Suprapubic skin (tissue), 4 donors: ENCODE results near the gene FYTTD1. TPM values are rescaled to one million over a fixed set of nuclear protein-coding genes. Genes with fewer than 3 reads are reported as not detected.

Experiments
- DNase-seq, 2 donors: peaks; one replicate each; pipeline ENCODE4 v3.0.0-alpha.2; 2019; ENCODE audit warnings: low spot score in 2 of 2
- H3K27ac ChIP-seq: fragments of 200-600 bp; sonication (generic); one replicate; pipeline ENCODE4 v1.5.1; 2019
- H3K27me3 ChIP-seq: fragments of 200-600 bp; sonication (generic); one replicate; pipeline ENCODE4 v1.5.1; 2019
- H3K36me3 ChIP-seq: fragments of 200-600 bp; sonication (generic); one replicate; pipeline ENCODE4 v1.5.1; 2019
- H3K4me1 ChIP-seq: fragments of 200-600 bp; sonication (generic); one replicate; pipeline ENCODE4 v1.5.1; 2019
- H3K4me3 ChIP-seq: fragments of 200-600 bp; sonication (generic); one replicate; pipeline ENCODE4 v1.5.1; 2019; ENCODE audit warnings: mild to moderate bottlenecking
- H3K9me3 ChIP-seq: fragments of 200-600 bp; sonication (generic); one replicate; pipeline ENCODE4 v1.5.1; 2019
- EP300 ChIP-seq: sonication (generic); formaldehyde crosslinking; IDR thresholded peaks from one replicate; pipeline ENCODE4 v1.6.1; 2017; ENCODE audit warnings: antibody characterized with exemption
- POLR2A ChIP-seq, 2 donors: fragments of 450-650 bp; IDR thresholded peaks; one replicate each; pipeline ENCODE4 v1.6.1; 2017; ENCODE audit warnings: antibody characterized with exemption in 2 of 2, mild to moderate bottlenecking in 2 of 2, moderate library complexity in 2 of 2
- POLR2AphosphoS5 ChIP-seq, 3 donors: sonication (generic); formaldehyde crosslinking; IDR thresholded peaks; one replicate each; pipeline ENCODE4 v1.6.1; 2017; ENCODE audit warnings: antibody characterized with exemption in 3 of 3
- WGBS: methylation state at CpG from one replicate; pipeline ENCODE4 v1.1.5; 2018; 5-methylcytosine and 5-hydroxymethylcytosine counted together
- total RNA-seq, 4 donors: library from RNA; depleted of rRNA; stranded (reverse); fragments of >200 nt; gene quantifications; one replicate each; pipeline ENCODE4 v1.1.0, GENCODE V29; 2016
- TF ChIP-seq, protein P1 (sequence below), 2 donors: fragments of 200-600 bp in 1 of 2; fragments of 450-650 bp in 1 of 2; sonication (generic) in 1 of 2; IDR thresholded peaks; one replicate each; pipeline ENCODE4 v1.5.1; 2016 to 2019; ENCODE audit warnings: antibody characterized with exemption in 2 of 2, mild to moderate bottlenecking in 1 of 2, moderate library complexity in 1 of 2

The FYTTD1 gene
- total RNA-seq, 4 donors from 2014 or later = 46.6 to 53.3 (median 49.9) TPM

DNA sequence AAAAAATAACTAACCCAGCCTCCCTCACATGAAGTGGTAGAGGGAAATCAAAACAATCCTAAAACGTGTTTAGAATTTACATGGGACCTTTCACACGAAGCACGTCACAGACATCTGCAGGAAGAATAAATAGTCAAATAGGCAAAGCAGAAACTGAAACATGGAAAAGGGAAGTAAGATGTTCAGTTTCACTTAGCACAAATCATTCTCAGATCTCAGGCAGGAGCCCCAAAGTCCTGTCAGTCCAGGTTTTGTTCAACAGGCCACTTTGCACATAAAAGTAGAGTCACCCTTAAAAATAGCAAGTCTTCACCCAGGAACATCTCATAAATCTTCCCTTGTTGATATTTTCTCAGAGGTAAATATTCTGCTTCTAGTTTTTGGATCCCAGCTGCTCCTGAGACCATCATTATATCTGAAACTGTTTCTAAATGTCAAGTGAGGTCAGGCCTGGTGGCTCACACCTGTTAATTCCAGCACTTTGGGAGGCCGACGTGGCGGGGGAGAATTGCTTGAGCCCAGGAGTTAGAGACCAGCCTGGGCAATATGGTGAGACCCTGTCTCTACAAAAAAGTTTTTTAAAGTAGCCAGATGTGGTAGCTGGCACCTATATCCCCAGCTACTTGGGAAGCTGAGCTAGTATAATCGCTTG lies 14.9 kb upstream of the FYTTD1 start:
- Histone ChIP-seq H3K27ac (no peak overlapping the region), H3K4me1 (peaks cover 21% of the 10 kb centered on the region), H3K9me3 (no peaks in the 10 kb centered on the region), H3K27me3 (no peaks in the 10 kb centered on the region), H3K36me3 (no peaks in the 10 kb centered on the region), H3K4me3 (no peak overlapping the region)
- DNase-seq = no peak
- 85% methylated on average over 7 of the region's 7 CpGs for WGBS
- TF ChIP-seq, protein P1, sequence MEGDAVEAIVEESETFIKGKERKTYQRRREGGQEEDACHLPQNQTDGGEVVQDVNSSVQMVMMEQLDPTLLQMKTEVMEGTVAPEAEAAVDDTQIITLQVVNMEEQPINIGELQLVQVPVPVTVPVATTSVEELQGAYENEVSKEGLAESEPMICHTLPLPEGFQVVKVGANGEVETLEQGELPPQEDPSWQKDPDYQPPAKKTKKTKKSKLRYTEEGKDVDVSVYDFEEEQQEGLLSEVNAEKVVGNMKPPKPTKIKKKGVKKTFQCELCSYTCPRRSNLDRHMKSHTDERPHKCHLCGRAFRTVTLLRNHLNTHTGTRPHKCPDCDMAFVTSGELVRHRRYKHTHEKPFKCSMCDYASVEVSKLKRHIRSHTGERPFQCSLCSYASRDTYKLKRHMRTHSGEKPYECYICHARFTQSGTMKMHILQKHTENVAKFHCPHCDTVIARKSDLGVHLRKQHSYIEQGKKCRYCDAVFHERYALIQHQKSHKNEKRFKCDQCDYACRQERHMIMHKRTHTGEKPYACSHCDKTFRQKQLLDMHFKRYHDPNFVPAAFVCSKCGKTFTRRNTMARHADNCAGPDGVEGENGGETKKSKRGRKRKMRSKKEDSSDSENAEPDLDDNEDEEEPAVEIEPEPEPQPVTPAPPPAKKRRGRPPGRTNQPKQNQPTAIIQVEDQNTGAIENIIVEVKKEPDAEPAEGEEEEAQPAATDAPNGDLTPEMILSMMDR (IDR thresholded peaks at IDR 0.05) = no peak
- TF ChIP-seq EP300 (no peak), POLR2A (IDR thresholded peaks at IDR 0.05) (no peak)

DNA sequence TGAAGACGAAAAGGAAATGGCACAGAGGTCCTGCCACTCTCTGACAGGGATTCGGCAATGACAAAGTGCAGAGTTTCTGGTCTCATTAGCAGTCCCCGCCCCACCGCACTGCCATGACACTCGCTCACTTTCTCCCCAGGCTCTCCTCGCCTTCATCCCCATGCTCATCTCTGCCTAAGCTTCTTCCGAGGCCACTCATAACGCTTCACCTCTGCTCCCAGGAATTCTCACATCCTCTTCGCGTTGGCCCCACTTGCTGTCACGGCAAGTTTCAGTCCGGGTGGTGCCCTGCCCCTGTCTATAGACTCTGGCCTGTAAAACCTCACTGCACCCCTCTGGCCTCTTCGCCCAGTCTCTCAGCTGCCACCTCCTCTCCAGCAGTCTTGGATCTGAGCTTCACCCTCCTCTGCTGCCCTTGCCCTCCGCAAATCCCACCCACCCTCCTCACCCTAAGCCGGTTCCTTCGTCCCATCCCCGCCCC lies 13.6 kb upstream of the FYTTD1 start:
- H3K36me3 ChIP-seq = no peaks in the 10 kb centered on the region
- WGBS = 2% methylated on average over 17 of the region's 17 CpGs
- TF ChIP-seq POLR2A (IDR thresholded peaks at IDR 0.05) (no peak), POLR2AphosphoS5 (IDR thresholded peaks at IDR 0.05) (no peak), EP300 (no peak)
- TF ChIP-seq, protein P1 (IDR thresholded peaks at IDR 0.05) = no peak
- H3K27ac ChIP-seq = peak overlapping the region; percentile 78
- H3K27me3 ChIP-seq = no peaks in the 10 kb centered on the region
- H3K4me1 ChIP-seq = peaks cover 21% of the 10 kb centered on the region
- no peak for DNase-seq
- peak overlapping the region; percentile 93 for H3K4me3 ChIP-seq
- H3K9me3 ChIP-seq = no peaks in the 10 kb centered on the region

DNA sequence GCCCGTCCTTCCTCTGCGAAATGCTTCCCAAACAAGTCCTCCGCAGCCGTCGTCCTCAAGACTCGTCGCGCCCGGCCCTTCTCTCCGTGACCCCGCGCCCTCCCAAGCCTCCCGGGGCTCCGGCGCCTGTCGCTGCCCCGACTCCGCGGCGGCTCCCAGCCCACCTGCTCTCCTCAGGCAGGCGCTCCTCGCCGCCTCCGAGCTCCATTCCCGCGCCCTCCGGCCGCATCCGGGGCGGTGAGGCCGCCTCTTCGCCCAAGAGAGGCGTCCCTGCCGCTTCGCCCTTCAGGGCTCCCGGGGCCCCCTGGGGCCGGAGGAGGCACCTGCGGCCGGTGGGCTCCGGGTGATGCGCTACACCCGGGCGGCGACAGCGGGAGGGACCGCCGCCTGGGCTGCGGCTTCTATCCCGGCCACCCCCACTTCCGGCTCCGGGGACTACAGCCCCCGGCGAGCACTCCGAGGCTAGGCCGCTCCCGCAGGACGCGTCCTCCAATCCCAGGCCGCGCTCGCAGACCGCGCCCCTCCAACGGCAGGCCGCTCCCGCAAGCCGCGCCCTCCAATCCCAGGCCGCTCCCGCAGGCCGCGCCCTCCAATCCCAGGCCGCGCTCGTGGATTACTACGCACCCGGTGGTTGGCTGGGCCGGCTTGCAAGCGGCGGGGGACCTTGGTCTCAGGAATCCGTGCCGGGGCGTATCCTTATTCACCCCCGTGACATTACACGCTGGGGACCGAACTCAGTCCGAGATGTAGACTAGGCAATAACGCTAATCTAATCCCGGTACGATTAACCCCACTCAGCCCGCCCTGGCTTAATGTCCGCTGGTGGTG lies 13.0 kb upstream of the FYTTD1 start, which contains the start of gene RUBCN:
TSS of gene RUBCN (minus strand) at position 414 of the 828 bp plus-strand sequence. CDS start at position 229, 185 bp downstream.
- H3K4me1 ChIP-seq = peaks cover 21% of the 10 kb centered on the region
- peak; percentile 98 for DNase-seq
- TF ChIP-seq, protein P1 (IDR thresholded peaks at IDR 0.05) = no peak
- TF ChIP-seq POLR2AphosphoS5 (IDR thresholded peaks at IDR 0.05) (peak in 1 of 3 donors; percentile 75), POLR2A (IDR thresholded peaks at IDR 0.05) (peak in 1 of 2 donors; percentile 47)
- H3K27me3 ChIP-seq = no peaks in the 10 kb centered on the region
- H3K4me3 ChIP-seq = peak within 1 kb of the TSS; percentile 93
- peak within 1 kb of the TSS; percentile 78 for H3K27ac ChIP-seq
- 0% methylated on average over 26 of the region's 92 CpGs for WGBS
- no peaks in the 10 kb centered on the region for H3K36me3 ChIP-seq
- no peaks in the 10 kb centered on the region for H3K9me3 ChIP-seq

DNA sequence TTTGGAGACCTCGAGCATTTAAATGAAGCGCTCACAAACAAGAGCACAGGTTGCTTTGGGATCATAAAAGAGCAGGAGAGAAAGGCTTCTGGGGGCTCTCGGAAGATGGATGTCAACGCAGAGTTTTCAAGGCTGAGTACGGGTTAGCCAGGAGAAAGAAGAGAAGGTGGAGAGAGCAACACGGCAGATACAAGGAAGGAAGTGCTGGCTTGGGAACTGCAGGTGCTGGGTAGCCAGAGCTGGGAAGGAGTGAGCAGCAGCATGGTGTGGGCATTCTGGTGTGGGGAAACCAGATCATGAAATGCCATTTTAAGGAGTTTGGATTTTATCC lies 12.4 kb upstream of the FYTTD1 start:
- WGBS = 2% methylated on average over 6 of the region's 6 CpGs
- Histone ChIP-seq H3K27me3 (no peaks in the 10 kb centered on the region), H3K4me1 (peaks cover 21% of the 10 kb centered on the region), H3K9me3 (no peaks in the 10 kb centered on the region), H3K36me3 (no peaks in the 10 kb centered on the region), H3K4me3 (peak overlapping the region; percentile 93), H3K27ac (peak overlapping the region; percentile 72)
- DNase-seq = no peak
- TF ChIP-seq POLR2A (IDR thresholded peaks at IDR 0.05) (no peak), POLR2AphosphoS5 (IDR thresholded peaks at IDR 0.05) (no peak), EP300 (no peak)
- TF ChIP-seq, protein P1 (IDR thresholded peaks at IDR 0.05) = no peak
